ENCODE measurements around the gene KIF26B.

KIF26B gene

DNA sequence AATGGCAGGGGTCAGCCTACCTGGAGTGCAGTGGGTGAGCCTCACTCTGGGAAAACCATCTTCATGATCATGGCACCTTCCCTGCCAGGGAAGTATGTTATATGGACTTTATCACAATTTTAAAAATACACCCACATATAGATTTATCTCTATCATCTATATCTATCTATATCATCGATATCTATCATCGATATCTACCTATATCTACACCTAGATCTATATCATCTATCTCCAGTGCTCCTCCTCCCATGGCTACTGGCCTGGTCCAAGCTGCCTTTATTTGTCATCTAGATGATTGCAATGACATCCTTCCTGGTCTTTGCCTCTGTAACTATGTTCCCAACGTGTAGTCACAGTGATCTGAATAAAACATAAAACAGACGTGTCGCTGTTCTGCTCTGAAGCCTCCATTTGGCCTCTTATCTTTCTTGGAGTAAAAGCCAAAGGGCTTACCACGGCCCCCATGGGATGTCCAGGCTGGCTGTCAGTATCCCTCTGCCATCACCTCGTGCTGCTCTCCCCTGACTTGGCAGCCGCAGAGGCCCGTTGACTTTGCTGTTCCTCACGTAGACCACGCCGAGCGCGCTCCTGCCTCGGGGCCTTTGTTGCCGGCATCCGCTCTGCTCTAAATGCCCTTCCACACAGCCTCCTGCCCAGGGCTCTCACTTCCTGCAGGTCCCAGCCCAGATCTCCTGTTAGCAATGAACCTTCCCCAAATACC is 20.6 kb upstream of the KIF26B start:
- DNase-seq: no peak

DNA sequence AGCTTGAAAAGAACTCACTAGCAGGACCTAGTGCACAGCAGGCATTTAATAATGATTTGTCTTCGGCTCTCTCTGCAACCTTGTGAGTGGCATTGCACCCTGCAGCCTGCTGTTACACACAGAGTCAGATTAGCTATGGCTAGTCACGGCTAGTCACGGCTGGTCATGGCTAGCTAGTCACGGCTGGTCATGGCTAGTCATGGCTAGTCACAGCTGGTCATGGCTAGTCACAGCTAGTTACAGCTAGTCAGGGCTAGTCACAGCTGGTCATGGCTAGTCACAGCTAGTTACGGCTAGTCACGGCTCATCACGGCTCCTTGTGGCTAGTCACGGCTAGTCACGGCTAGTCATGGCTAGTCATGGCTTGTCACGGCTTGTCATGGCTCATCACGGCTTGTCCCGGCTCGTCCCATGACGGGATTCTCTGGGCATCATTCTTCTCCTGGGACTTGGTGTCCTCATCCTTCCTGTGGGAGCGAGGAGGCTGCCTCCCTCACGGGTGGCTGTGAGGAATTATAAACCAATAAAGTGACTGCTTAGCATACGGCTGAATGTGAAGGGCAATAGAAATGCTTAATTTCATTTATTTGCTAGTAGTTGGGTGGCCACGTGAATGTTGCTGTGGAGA is 12.5 kb upstream of the KIF26B start:
- DNase-seq: no peak

DNA sequence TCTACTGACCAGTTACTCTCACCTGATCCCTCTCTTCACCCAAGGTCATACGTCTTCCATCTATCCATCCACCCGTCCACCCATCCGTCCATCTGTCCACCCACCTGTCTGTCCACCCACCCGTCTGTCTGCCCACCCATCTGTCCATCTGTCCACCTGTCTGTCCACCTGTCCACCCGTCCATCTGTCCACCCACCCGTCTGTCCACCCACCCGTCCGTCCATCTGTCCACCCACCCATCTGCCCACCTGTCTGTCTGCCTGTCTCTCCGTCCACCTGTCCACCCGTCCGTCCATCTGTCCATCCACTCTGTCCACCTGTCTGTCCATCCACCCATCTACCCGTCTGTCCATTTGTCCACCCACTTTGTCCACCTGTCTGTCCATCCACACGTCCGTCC is 11.8 kb upstream of the KIF26B start:
- DNase-seq: no peak

DNA sequence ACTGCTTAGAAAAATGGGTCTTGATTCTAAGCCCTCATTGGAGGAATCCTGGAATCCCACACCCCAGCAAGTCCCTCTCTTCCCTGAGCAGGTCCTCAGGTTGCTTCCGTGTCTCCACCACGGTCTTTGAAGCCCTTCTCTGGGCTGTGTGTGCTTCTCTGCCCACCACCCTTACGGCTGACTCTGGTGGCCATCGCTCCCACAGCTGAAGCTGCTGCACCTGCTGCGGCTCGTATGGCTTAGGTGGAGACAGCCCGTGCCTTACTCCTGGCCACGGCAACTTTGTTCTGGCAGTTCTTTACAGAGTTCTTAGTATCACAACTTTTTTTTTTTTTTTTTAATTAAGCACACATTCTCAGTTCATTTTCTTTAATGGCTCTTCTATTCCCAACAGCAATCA is 10.9 kb upstream of the KIF26B start:
- no peak for DNase-seq

DNA sequence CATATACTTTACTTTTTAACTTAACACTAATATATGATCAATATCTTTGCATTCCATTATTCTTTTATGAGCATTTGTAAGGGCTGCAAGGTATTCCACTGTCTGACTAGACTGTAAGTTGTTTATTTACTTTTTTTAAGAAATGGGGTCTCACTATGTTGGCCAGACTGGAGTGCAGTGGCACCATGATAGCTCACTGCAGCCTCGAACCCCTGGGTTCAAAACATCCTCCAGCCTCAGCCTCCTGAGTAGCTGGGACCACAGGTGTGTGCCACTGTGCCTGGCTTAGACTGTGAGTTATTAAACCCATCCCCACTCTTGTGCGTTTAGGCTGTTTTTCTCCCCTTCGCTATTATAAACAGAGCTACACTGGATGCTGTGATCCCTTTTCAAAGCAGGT is 6.7 kb upstream of the KIF26B start:
- no peak for DNase-seq

DNA sequence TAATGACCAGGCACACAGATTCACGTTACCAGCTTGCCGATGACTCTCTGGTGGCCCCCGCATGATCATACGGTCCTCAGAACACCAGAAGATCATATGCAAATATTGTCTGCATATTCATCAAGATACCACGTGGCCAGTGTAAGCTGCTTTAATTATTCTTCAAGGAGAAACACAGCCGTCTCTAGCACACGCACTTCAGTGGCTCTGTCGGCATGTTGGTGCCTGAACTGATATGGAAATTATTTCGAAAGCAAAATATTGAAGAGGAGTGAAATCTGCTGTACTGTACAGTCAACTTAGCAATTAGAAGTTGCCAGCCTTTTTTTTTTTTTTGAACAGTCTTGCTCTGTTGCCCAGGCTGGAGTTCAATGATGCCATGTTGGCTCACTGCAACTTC is 5.9 kb upstream of the KIF26B start:
- DNase-seq: no peak

DNA sequence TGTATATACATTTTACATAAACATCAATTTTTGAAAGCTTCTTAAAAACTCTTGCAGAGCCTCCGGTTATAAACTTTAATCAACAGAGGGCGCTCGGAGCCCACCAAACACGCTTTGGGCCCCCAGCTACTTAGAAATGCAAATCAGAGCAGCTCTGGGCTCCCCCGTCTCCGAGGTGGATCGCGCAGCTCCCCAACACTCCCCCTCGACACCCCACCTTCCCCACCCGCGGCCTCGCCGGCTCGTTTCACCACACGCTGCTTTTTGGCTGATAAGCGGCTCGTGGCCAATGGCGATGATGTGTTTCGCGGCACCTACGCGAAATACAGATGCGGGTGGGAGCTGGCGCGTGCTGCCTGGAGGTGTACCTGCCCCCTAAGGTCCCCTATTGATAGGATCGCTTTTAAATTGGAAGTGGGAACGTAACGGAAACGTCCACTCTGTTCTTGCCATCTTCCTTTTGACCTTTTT is 1.7 kb upstream of the KIF26B start:
- DNase-seq: peak in 4 of 5 experiments; percentile 22 to 68 (median 41)

DNA sequence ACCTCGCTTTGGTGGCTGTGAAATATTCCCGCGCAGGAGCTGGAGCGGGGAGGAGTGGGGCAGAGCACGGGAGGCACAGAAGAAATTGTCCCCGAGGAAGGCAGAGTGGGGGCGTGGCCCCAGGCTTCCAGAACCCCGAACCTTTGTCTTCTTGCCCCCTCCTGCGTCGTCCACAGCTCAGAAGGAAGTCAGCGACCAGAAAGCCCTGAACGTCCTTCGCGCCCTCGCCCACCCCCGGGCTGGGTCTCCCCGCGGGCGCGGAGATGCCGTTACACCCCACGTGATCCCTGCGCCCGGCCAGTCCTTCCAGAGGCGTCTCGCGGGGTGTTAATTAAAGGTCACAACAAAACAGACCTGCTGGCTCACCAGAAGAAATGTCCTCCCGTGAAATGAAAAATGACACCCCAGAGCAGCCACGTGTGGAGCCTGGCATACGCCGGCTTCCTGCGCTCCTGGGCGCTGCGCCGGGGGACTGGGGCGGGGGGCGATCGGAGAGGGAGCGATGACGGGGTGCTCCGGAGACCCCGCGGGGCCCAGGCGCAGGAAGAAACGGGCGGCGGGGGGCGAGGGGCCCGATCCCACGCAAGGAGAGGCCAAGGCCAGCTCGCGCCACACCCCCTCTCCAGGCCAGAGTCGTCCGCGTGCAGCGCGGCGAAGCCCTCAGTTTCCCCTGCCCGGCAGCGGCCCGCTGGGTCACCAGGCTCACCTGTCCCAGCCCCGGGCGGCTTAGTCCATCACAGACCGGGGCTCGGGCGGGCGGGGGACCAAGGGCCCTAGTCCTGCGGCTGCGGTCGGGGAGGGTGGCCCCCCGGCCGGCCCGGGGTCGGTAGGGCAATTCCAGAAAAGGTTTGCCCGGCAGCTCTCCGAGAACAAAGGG is 995 bp upstream of the KIF26B start:
- DNase-seq: no peak

DNA sequence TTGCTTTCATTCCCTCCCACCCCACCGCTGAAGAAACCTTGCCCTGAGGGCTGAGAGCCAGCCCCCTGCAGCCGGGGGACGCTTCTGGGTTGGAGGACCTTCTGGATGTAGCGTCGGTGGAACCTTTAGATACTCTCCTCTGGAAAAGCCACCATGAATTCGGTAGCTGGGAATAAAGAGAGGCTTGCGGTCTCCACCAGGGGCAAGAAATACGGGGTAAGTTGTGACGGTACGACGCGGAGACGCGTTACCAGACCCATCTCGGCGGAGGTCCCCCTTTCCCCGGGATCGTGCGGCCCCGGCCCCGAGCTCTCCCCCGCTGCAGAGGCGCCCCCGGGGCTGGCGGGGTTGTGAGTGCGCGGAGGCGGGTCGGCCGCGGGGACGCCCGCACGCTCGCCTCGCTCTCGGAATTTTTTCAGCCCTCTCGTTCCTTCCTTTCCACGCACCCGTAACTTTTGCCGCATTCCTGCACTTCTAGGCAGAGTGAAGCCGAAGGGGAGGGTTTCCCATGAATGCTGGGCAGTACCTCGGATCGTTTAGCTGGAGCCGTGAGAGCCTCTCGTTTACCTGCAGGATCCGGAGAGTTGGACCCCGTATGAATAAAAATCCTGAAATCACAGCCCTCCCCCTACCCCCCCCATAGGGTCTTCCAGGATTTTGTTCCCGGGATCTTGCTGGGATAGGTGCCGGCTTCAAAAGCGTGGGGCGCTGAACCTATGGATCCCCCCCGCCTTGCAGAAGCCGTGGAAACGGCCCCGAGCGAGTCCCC is 671 bp downstream of the KIF26B start:
- DNase-seq: no peak

DNA sequence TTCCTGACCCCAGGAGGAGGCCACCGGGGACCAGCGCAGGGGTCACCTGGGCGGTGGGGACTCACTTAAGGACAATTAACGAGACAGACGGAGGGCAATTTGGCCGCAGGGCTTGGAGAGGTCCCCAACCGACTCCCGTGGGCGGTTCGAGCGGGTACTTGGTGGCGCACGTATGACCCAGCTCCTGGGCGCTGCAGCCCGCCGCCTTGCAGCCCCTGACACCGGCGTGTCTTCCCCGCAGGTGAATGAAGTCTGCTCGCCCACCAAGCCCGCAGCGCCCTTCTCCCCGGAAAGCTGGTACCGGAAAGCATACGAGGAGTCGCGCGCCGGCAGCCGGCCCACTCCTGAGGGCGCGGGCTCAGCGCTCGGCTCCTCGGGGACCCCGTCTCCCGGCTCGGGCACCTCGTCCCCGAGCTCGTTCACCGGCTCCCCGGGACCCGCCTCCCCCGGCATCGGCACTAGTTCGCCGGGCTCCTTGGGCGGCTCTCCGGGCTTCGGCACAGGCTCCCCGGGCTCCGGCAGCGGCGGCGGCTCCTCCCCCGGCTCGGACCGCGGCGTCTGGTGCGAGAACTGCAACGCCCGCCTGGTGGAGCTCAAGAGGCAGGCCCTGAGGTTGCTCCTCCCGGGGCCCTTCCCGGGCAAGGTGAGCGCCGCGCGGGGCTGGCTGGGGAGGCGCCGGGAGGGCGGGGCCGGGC is 1.4 kb downstream of the KIF26B start:
- DNase-seq: peak; percentile 24 to 81 (median 61)

DNA sequence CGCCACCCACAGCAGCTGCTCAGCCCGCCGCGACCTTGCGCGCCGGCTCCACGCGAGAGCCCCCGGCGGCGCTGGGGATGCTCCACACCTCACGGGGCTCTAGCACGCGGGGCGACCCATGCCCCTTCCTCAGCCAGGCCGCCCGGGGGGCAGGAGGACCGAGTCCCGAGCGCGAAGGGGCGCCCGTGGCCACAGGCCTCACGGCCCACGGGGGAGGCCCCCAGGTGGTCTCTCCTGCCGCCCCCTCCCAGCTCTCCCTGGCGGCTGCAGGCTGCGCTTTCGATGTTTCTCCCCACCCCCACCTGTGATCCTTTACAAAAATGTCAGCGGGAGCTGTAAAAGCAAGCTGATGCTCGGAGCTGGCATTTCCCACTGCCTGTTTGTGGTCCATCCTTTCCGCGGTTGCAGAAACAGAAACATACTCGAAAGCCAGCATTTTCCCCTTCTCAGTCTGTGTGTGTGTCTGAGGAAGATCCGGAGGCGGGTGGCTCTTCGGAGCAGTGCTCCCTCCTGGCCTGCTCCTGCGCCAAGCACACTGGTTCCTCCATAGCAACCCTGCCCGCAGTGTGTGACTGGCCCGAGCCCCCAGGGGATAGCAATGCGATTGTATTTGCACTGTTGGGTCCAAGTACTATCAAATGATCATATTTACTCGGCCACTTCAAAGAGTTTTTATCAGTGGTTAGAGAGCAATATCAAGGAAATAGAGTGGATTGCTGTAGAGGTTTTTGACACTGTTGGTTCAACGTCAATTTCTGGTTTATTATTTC is 2.1 kb downstream of the KIF26B start:
- no peak for DNase-seq

DNA sequence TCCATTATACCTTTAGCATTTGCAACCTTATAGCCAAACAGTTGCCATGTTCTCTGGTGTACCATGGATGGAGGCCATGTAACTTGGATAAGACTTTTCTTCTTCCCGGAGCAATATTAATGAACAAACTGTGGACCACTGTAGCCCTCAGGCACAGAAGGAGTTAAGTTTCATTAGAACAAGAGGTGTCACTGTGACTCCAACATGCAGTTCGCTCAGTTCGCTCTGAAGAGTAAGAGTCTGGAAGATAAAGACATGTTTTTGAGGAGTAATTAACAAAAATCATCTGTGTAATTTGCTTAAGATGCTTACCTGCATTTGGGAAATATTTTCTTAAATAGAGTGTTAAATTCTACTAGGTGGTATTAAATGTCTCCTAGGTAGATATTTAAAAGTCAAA is 4.1 kb downstream of the KIF26B start:
- no peak for DNase-seq

DNA sequence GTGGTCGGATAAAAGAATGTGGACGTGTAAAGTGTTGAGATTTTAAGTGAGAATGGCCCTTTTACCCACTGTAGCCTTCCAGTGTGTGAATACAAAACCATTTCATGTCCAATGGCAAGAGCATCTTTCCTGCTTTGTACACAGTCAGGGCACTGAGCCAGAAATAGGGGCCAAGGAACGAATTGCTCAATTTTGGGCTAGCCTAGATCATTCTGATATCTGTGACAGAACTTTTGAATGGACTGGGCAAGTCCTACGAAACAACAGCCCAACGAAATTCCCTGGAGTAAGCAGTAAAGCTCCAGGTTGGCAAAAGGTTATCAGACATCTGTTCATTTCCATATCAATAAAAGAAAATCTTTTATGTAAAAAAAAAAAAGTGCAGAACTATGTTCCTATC is 5.5 kb downstream of the KIF26B start:
- DNase-seq: no peak

DNA sequence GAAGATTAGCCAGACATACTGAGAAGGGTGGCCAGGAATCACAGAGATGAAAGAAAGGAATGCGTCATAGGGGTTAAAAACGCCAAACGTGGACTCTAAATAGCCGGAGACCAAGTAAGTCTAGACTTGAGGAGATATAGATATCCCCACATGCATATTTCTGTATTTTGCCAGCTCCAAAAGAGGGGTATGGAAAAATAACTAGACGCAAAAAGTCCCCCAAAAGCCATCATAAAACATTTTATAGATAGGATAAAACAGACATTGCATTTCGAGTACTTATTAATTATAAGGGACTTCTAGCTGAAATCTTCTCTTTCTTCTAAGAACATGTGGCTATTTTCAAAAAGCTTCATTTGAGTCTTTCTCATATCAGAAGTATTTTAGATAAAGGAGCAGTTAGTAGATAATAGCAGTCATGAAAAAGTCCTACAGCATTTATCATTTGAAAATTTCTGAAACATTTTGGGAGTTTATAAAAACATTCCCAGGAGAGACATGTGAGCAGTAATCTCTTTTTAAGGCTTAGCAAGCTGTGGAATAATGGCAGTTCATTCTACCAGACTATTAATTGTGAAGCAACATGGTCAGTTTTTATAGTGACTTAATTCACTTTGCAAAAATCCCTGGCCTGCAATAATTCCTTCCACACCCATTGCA is 6.1 kb downstream of the KIF26B start:
- DNase-seq: no peak

DNA sequence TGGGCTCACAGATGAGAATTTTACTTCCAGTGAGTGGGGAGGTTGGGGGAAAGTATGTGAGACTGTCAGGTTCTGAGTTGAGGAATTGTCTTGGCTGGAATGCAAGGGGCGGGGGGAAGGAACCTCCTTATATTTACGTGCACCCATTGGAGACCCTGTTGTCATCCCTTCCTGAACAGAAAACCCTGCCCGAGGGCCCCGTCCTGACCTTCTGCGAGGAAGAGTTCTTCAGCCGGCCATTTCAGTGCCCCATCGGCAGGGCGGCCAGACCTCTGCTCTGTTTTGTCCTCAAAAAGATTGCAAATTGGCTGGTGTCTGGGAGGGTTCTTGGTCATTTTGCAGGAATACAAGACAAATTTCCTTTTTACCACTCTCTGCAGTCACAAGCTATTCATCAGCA is 7.1 kb downstream of the KIF26B start:
- DNase-seq: no peak

DNA sequence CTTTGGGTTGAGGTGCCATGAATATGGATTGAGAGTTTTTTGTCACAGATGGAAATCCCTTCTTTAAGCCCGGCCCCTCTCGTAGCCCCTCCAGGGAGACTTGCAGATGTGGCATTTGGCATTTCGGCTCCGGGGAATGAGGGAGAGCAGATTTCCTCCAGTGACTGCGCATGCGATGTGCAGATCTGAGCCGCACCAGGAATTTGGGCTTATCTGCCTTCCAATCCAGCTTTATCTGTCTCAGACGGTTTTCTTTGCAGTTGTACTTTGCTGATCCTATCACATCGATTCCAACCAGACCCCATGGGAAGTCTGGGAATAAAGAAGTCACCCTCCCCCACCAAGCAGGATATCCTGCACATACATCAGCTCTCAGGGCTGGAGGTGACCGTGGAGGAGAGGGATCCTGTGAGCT is 11.7 kb downstream of the KIF26B start:
- no peak for DNase-seq

DNA sequence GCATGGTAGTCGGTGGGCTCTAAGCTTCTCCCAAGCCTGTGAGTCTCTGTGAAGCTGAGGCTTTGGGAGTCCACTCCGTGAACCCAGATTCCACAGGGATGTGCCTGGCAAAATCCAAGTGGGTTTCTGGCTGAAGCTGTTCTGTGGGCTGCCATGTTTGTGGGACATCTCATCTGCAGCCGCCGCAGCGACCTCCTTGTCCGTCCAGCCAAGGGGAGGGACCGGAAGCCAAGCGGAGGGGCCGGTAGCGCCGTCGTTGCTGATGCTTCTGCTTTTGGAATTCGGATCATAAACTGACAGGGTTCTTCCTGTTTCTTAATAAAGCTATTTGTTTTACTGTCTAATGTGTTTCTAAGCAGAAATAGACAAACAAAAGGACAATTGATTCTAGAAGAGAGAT is 13.3 kb downstream of the KIF26B start:
- DNase-seq: no peak

DNA sequence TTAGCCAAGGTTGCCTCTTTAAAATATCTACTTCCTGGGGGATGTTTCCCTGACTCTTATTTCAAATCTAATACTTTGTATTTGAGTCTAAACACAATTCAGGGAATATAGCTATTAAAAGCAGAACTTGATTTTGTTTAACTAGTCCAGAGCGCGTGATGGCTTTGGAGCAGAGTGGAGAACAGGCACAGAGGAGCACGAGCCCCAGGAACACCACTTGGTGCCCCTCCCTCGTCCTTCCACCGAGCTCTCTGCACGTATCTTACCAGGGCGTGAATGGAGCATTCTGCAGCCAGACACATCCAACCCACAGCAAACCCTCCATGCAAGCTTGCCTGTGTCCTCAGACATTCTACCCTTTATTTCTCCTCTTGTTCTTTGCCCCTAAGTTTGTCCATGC is 14.1 kb downstream of the KIF26B start:
- no peak for DNase-seq

DNA sequence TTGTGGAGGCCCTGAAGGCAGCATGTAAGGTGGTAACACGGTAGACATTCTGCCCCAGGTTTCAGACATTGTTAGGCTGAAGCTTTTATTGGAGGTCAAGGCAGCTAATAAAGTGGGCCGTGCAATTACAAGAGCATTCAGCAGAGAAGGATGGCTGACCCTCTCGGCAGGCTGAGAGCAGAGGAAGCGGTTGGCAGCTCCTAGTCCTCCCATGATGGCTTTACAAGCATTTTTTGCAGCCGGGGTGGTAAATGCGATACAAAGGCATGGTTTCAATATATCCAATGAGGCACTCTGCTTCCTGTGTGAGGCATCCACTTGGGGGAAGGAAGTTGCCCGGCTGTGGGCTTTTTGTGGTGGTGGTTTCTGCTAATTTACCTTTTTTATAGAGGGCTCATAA is 14.6 kb downstream of the KIF26B start:
- DNase-seq: no peak

DNA sequence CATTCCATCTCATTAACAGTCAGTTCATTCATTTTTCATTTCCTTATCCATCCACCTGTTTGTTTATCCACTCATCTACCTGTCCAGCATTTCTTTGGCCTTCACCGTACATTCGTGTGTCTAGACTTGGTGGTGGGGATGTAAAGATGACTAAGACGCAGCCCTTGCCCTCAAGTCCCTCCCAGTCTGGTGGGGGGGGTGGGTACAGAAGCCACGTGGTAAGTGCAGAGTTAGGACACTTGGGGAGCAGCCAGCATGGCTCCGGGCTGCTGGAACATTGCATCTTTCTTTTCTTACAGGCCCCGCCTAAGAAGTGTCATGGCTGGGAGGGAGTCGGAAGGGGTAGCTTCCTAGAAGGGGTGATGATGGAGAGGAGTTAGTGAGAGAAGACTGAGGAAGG is 17.2 kb downstream of the KIF26B start:
- DNase-seq: no peak

DNA sequence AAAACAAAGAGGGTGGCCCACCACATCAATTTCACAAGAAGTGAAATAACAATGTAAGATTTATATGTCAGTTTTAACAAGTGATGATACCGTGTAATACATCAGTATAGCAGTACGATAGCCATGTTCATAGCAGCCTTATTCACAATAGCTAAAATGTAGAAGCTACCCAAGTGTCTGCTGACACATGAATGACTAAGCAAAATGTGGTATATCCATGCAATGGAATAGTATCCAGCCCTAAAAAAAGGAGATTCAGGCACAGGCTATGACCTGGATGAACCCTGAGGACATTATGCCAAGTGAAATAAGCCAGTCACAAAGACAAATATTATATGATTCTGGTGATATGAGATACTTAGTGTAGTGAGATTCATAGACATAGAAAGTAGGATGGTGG is 18.0 kb downstream of the KIF26B start:
- DNase-seq: no peak

Data from T-helper 2 cell (primary cell).